Endothelial cell (in vitro differentiated cells): ENCODE results near the gene NPIPA5. TPM values are rescaled to one million over a fixed set of nuclear protein-coding genes. Genes with fewer than 3 reads are reported as not detected.
"Not testable (repeated sequence)": the region's sequence is repeated elsewhere in the genome, so short reads cannot be mapped to it uniquely, and the experiment has no call there.

ENCODE experiments used
- DNase-seq: peaks from one replicate; pipeline ENCODE4 v3.0.0; 2021; ENCODE audit warnings: low spot score
- H3K27ac Mint-ChIP-seq: one replicate; pipeline ENCODE4 v1.8.0; 2021; ENCODE audit warnings: mixed read lengths, inconsistent platforms; ENCODE audit not compliant: unreplicated experiment
- H3K27me3 Mint-ChIP-seq: one replicate; pipeline ENCODE4 v1.8.0; 2021; ENCODE audit warnings: mild to moderate bottlenecking, moderate library complexity, mixed read lengths, inconsistent platforms; ENCODE audit not compliant: unreplicated experiment
- H3K36me3 Mint-ChIP-seq: one replicate; pipeline ENCODE4 v1.8.0; 2021; ENCODE audit warnings: mild to moderate bottlenecking, low read depth, mixed read lengths, inconsistent platforms; ENCODE audit not compliant: unreplicated experiment
- H3K4me1 Mint-ChIP-seq: one replicate; pipeline ENCODE4 v1.8.0; 2021; ENCODE audit warnings: mild to moderate bottlenecking, mixed read lengths, inconsistent platforms; ENCODE audit not compliant: unreplicated experiment
- H3K4me3 Mint-ChIP-seq: one replicate; pipeline ENCODE4 v1.8.0; 2021; ENCODE audit warnings: mild to moderate bottlenecking, mixed read lengths, inconsistent platforms; ENCODE audit not compliant: unreplicated experiment
- H3K9me3 Mint-ChIP-seq: one replicate; pipeline ENCODE4 v1.8.0; 2021; ENCODE audit warnings: mixed read lengths, inconsistent platforms; ENCODE audit not compliant: unreplicated experiment
- CTCF ChIP-seq: fragments of 200-600 bp; sonication (generic); IDR thresholded peaks from one replicate; pipeline ENCODE4 v1.5.0; 2021; ENCODE audit warnings: antibody characterized with exemption; ENCODE audit not compliant: unreplicated experiment
- long read RNA-seq: library from polyadenylated mRNA; unstranded; transcript quantifications from one replicate; pipeline ENCODE4 v2.0.0, GENCODE V29; 2020; ENCODE audit not compliant: unreplicated experiment
- total RNA-seq: library from RNA; stranded (reverse); fragmentation: NEBNext Ultra II Directional; extraction: Animal tissue kit (Norgen Biotek cat#: 25700); gene quantifications from one replicate; pipeline ENCODE4 v1.2.1, GENCODE V29; 2021; ENCODE audit not compliant: unreplicated experiment

NPIPA5 gene
- 1.7 TPM for total RNA-seq
- long read RNA-seq, result 0 reads

GRCh38 chr16:15378194-15378593 lies at the start of gene NPIPA5:
TSS of gene NPIPA5 (minus strand) at chr16:15378294. CDS start at chr16:15378294, 0 bp downstream.
- H3K4me1 Mint-ChIP-seq, H3K27me3 Mint-ChIP-seq, DNase-seq, H3K36me3 Mint-ChIP-seq, H3K4me3 Mint-ChIP-seq, H3K27ac Mint-ChIP-seq, H3K9me3 Mint-ChIP-seq: not testable (repeated sequence)

GRCh38 chr16:15427648-15428239 lies 49.6 kb upstream of the NPIPA5 start:
- no peaks in the 10 kb centered on the region for H3K36me3 Mint-ChIP-seq
- no peaks in the 10 kb centered on the region for H3K4me1 Mint-ChIP-seq
- no peaks in the 10 kb centered on the region for H3K9me3 Mint-ChIP-seq
- peak; percentile 38 for DNase-seq
- TF ChIP-seq CTCF, result peak; percentile 25
- H3K4me3 Mint-ChIP-seq, result no peak overlapping the region
- no peak overlapping the region for H3K27ac Mint-ChIP-seq
- H3K27me3 Mint-ChIP-seq, result no peaks in the 10 kb centered on the region

- TF ChIP-seq CTCF, result no peak
- H3K27me3 Mint-ChIP-seq, result no peaks in the 10 kb centered on the region
- H3K4me1 Mint-ChIP-seq, result no peaks in the 10 kb centered on the region
Observed at GRCh38 chr16:15426796-15427195, 48.7 kb upstream of the NPIPA5 start.

GRCh38 chr16:15425861-15426260 lies 47.8 kb upstream of the NPIPA5 start:
- Mint-ChIP-seq H3K36me3 (no peaks in the 10 kb centered on the region), H3K27ac (no peak overlapping the region), H3K27me3 (no peaks in the 10 kb centered on the region), H3K9me3 (no peaks in the 10 kb centered on the region), H3K4me3 (no peak overlapping the region), H3K4me1 (no peaks in the 10 kb centered on the region)
- no peak for TF ChIP-seq CTCF
- no peak for DNase-seq

More at GRCh38 chr16:15426796-15427195, 48.7 kb upstream of the NPIPA5 start:
- Mint-ChIP-seq H3K36me3 (no peaks in the 10 kb centered on the region), H3K27ac (no peak overlapping the region), H3K4me3 (no peak overlapping the region), H3K9me3 (no peaks in the 10 kb centered on the region)
- DNase-seq, result no peak

GRCh38 chr16:15422222-15422621 lies 44.1 kb upstream of the NPIPA5 start:
- Mint-ChIP-seq H3K4me1 (no peaks in the 10 kb centered on the region), H3K27ac (no peak overlapping the region), H3K9me3 (no peaks in the 10 kb centered on the region), H3K4me3 (no peak overlapping the region), H3K36me3 (no peaks in the 10 kb centered on the region), H3K27me3 (peaks cover 2% of the 10 kb centered on the region)
- no peak for TF ChIP-seq CTCF
- no peak for DNase-seq

GRCh38 chr16:15421696-15422095 lies 43.6 kb upstream of the NPIPA5 start:
- H3K4me3 Mint-ChIP-seq, H3K27me3 Mint-ChIP-seq, DNase-seq, H3K27ac Mint-ChIP-seq, H3K36me3 Mint-ChIP-seq, H3K4me1 Mint-ChIP-seq, H3K9me3 Mint-ChIP-seq: not testable (repeated sequence)
